ENCODE measurements around the gene KAZN.

The KAZN gene

GRCh38 chr1:14937288-14937949 is 338.9 kb downstream of the KAZN start:
- Histone ChIP-seq H3K4me1 (ENCODE audit: insufficient read depth, low read length, poor library complexity, severe bottlenecking) (no peaks in the 10 kb centered on the region), H4K20me1 (ENCODE audit: insufficient read depth, low read length, poor library complexity, severe bottlenecking) (no peaks in the 10 kb centered on the region), H3K27me3 (ENCODE audit: insufficient read depth, low read length, poor library complexity, severe bottlenecking) (no peaks in the 10 kb centered on the region), H3K79me2 (ENCODE audit: insufficient read depth, low read length) (no peaks in the 10 kb centered on the region), H3K4me3 (ENCODE audit: low read length, poor library complexity, severe bottlenecking) (no peak overlapping the region), H3K9ac (ENCODE audit: low read depth, low read length, poor library complexity, severe bottlenecking) (no peak overlapping the region), H3K4me2 (ENCODE audit: low read depth, low read length, poor library complexity, severe bottlenecking) (no peak overlapping the region), H2AFZ (ENCODE audit: low read length) (no peak overlapping the region), H3K36me3 (ENCODE audit: insufficient read depth, low read length) (no peaks in the 10 kb centered on the region), H3K9me2 (replicated peaks; ENCODE audit: low read depth, low read length) (no peaks in the 10 kb centered on the region), H3K9me3 (ENCODE audit: insufficient read depth, low read depth, low read length) (no peaks in the 10 kb centered on the region), H3F3A (ENCODE audit: low read depth) (no peaks in the 10 kb centered on the region)
- TF ChIP-seq CTCF (conservative IDR thresholded peaks at IDR 0.05; ENCODE audit: low read length) = no peak
- no peak for TF ChIP-seq EZH2phosphoT487 (IDR thresholded peaks at IDR 0.05; ENCODE audit: borderline replicate concordance)

DNA sequence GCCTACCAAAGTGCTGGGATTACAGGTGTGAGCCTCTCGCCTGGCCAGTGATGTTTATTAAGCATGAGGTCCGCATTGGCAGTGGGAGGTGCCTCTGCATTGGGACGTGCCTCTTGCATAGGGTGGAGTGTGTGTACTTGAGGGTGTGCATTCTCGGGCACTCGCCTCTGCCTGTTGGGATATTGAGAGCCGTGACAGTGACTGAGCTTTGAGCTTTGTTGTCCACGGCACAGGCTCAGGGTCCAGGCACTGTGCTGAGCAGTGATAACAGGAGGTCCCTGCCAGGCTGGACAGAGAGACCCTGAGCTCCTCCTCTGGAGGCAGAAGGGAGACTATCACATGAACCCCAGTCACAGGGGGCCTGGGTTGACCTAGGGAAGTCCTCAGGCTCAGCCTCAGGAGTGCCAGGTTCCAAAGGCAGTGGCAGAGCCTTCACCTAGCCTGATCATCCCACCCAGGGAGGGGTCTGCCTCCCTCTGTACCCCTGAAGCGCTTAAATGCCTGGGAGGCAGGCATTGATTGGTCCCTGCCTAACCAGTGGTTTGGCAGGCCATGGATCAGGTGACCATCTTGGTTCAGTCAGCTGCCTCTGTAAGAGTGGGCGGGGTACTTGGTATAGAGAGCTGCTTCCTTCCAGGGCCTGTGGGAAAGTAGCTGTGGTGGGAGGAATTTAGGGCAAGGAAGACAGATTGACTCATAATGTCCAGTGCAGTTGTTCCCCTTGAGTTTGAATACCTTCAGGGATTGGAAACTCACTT is 341.2 kb downstream of the KAZN start:
- H3K4me1 ChIP-seq (ENCODE audit: insufficient read depth, low read length, poor library complexity, severe bottlenecking) = no peaks in the 10 kb centered on the region
- no peaks in the 10 kb centered on the region for H4K20me1 ChIP-seq (ENCODE audit: insufficient read depth, low read length, poor library complexity, severe bottlenecking)
- H3K9me2 ChIP-seq (replicated peaks; ENCODE audit: low read depth, low read length) = no peaks in the 10 kb centered on the region
- H3K27me3 ChIP-seq (ENCODE audit: insufficient read depth, low read length, poor library complexity, severe bottlenecking) = no peaks in the 10 kb centered on the region
- H2AFZ ChIP-seq (ENCODE audit: low read length) = no peak overlapping the region
- no peaks in the 10 kb centered on the region for H3K36me3 ChIP-seq (ENCODE audit: insufficient read depth, low read length)
- no peaks in the 10 kb centered on the region for H3K79me2 ChIP-seq (ENCODE audit: insufficient read depth, low read length)
- no peaks in the 10 kb centered on the region for H3F3A ChIP-seq (ENCODE audit: low read depth)
- no peak overlapping the region for H3K4me3 ChIP-seq (ENCODE audit: low read length, poor library complexity, severe bottlenecking)
- no peak overlapping the region for H3K9ac ChIP-seq (ENCODE audit: low read depth, low read length, poor library complexity, severe bottlenecking)
- H3K4me2 ChIP-seq (ENCODE audit: low read depth, low read length, poor library complexity, severe bottlenecking) = no peak overlapping the region
- no peak for TF ChIP-seq CTCF (conservative IDR thresholded peaks at IDR 0.05; ENCODE audit: low read length)
- no peak for TF ChIP-seq EZH2phosphoT487 (IDR thresholded peaks at IDR 0.05; ENCODE audit: borderline replicate concordance)
- no peaks in the 10 kb centered on the region for H3K9me3 ChIP-seq (ENCODE audit: insufficient read depth, low read depth, low read length)

GRCh38 chr1:14940285-14940870 is 341.9 kb downstream of the KAZN start:
- H3K27me3 ChIP-seq (ENCODE audit: insufficient read depth, low read length, poor library complexity, severe bottlenecking) = no peaks in the 10 kb centered on the region
- H3K36me3 ChIP-seq (ENCODE audit: insufficient read depth, low read length) = no peaks in the 10 kb centered on the region
- no peaks in the 10 kb centered on the region for H3F3A ChIP-seq (ENCODE audit: low read depth)
- no peaks in the 10 kb centered on the region for H3K9me2 ChIP-seq (replicated peaks; ENCODE audit: low read depth, low read length)
- no peaks in the 10 kb centered on the region for H3K79me2 ChIP-seq (ENCODE audit: insufficient read depth, low read length)
- TF ChIP-seq EZH2phosphoT487 (IDR thresholded peaks at IDR 0.05; ENCODE audit: borderline replicate concordance) (no peak), CTCF (conservative IDR thresholded peaks at IDR 0.05; ENCODE audit: low read length) (no peak)
- no peaks in the 10 kb centered on the region for H4K20me1 ChIP-seq (ENCODE audit: insufficient read depth, low read length, poor library complexity, severe bottlenecking)
- H3K4me2 ChIP-seq (ENCODE audit: low read depth, low read length, poor library complexity, severe bottlenecking) = no peak overlapping the region
- no peaks in the 10 kb centered on the region for H3K4me1 ChIP-seq (ENCODE audit: insufficient read depth, low read length, poor library complexity, severe bottlenecking)
- no peak overlapping the region for H3K4me3 ChIP-seq (ENCODE audit: low read length, poor library complexity, severe bottlenecking)
- no peak overlapping the region for H3K9ac ChIP-seq (ENCODE audit: low read depth, low read length, poor library complexity, severe bottlenecking)
- H3K9me3 ChIP-seq (ENCODE audit: insufficient read depth, low read depth, low read length) = no peaks in the 10 kb centered on the region
- no peak overlapping the region for H2AFZ ChIP-seq (ENCODE audit: low read length)
